K562 (cell line): ENCODE measurements around the gene RAMAC. TPM values are rescaled to one million over a fixed set of nuclear protein-coding genes. Genes with fewer than 3 reads are reported as not detected.

Experiments used
- BCLAF1 ChIP-seq, 2 experiments: fragments of 450-650 bp in 1 of 2; IDR thresholded peaks; 2 replicates each; pipeline ENCODE4 v1.6.1; 2011 to 2017; ENCODE audit warnings: low read depth in 2 of 2, antibody characterized with exemption in 1 of 2, borderline replicate concordance in 1 of 2, low read length in 1 of 2, mild to moderate bottlenecking in 1 of 2, mixed read lengths in 1 of 2; ENCODE audit not compliant: control insufficient read depth in 1 of 2
- CXXC5 ChIP-seq: fragments of 250-450 bp; sonication (Bioruptor Pico); IDR thresholded peaks from 2 replicates; pipeline ENCODE4 v1.8.0; 2022; ENCODE audit warnings: inconsistent platforms, mild to moderate bottlenecking, moderate library complexity
- ELK1 ChIP-seq: sonication (generic); formaldehyde crosslinking; IDR thresholded peaks from 2 replicates; pipeline ENCODE4 v1.8.1; 2022; ENCODE audit warnings: missing genetic modification reagents
- EP400 ChIP-seq: fragments of 450-650 bp; IDR thresholded peaks from 2 replicates; pipeline ENCODE4 v1.6.1; 2017; ENCODE audit warnings: antibody characterized with exemption, mild to moderate bottlenecking, moderate library complexity
- ERF ChIP-seq: fragments of 450-650 bp; formaldehyde crosslinking; IDR thresholded peaks from 2 replicates; pipeline ENCODE4 v1.4.0; 2020; ENCODE audit warnings: mild to moderate bottlenecking, mixed read lengths
- ETV1 ChIP-seq: fragments of 450-650 bp; conservative IDR thresholded peaks from 2 replicates; pipeline ENCODE4 v1.6.1; 2016; ENCODE audit warnings: missing genetic modification characterization, control low read depth, low read depth, missing compliant biosample characterization
- L3MBTL2 ChIP-seq: fragments of 450-650 bp; IDR thresholded peaks from 2 replicates; pipeline ENCODE4 v1.6.1; 2016; ENCODE audit warnings: mild to moderate bottlenecking, moderate library complexity
- NFE2L1 ChIP-seq: fragments of 450-650 bp; IDR thresholded peaks from 2 replicates; pipeline ENCODE4 v1.6.1; 2016; ENCODE audit warnings: missing genetic modification characterization, low read depth, mild to moderate bottlenecking, missing compliant biosample characterization, moderate library complexity, borderline replicate concordance
- ZBTB26 ChIP-seq: fragments of 450-650 bp; formaldehyde crosslinking; IDR thresholded peaks from 2 replicates; pipeline ENCODE4 v1.4.0; 2022; ENCODE audit warnings: missing genetic modification characterization
- ZFPM2 ChIP-seq: fragments of 250-450 bp; sonication (Bioruptor Pico); IDR thresholded peaks from 2 replicates; pipeline ENCODE4 v1.5.1; 2022; ENCODE audit warnings: mild to moderate bottlenecking
- ZNF445 ChIP-seq: fragments of 250-450 bp; sonication (Bioruptor Pico); IDR thresholded peaks from 2 replicates; pipeline ENCODE4 v1.4.0; 2020; ENCODE audit warnings: low read depth, mild to moderate bottlenecking, moderate library complexity
- ZNF707 ChIP-seq: fragments of 250-450 bp; sonication (Bioruptor Pico); conservative IDR thresholded peaks from 2 replicates; pipeline ENCODE4 v1.8.0; 2022; ENCODE audit warnings: inconsistent platforms, mild to moderate bottlenecking, moderate library complexity
- polyA plus RNA-seq, 8 experiments: library from polyadenylated mRNA; depleted of rRNA in 4 of 8; stranded (reverse) in 5 of 8; unstranded in 3 of 8; fragments of >200 nt; fragmentation: Nextera tagmentation in 2 of 8; fragmentation: Illumina TruSeq in 1 of 8; extraction: Ambion mirVana in 2 of 8; extraction: Trizol in 1 of 8; gene quantifications; 2 replicates each; pipeline versions ENCODE4 v1.2.1 to v1.2.3, GENCODE V29; 2011 to 2014; ENCODE audit warnings: inconsistent platforms in 1 of 8, missing spikeins in 1 of 8
- total RNA-seq, 7 experiments: library from RNA; depleted of rRNA in 6 of 7; stranded (reverse); fragments of >200 nt in 6 of 7; fragmentation: Illumina TruSeq in 2 of 7; extraction: Trizol in 2 of 7; gene quantifications; 2 replicates each; pipeline versions ENCODE4 v1.2.1 to v1.2.3, GENCODE V29; 2011 to 2021; ENCODE audit warnings: low replicate concordance in 1 of 7
- TF ChIP-seq, protein P1 (sequence below): sonication (generic); formaldehyde crosslinking; IDR thresholded peaks from 2 replicates; pipeline ENCODE4 v1.8.0; 2022; ENCODE audit warnings: mild to moderate bottlenecking, low read depth, missing genetic modification reagents
- TF ChIP-seq, protein P2 (sequence below): fragments of 250-450 bp; sonication (Bioruptor Pico); IDR thresholded peaks from 2 replicates; pipeline ENCODE4 v1.5.1; 2021; ENCODE audit warnings: mild to moderate bottlenecking
- TF ChIP-seq, protein P3 (sequence below): fragments of 450-650 bp; formaldehyde crosslinking; IDR thresholded peaks from 2 replicates; pipeline ENCODE4 v1.4.0; 2020; ENCODE audit warnings: mild to moderate bottlenecking, moderate library complexity

Gene RAMAC
- total and polyA plus RNA-seq, 9 of the 15 experiments (the other 6 are each of a cell fraction or from before 2014, with no cell fraction given), result 26.9 to 108 (median 38.4) TPM

DNA sequence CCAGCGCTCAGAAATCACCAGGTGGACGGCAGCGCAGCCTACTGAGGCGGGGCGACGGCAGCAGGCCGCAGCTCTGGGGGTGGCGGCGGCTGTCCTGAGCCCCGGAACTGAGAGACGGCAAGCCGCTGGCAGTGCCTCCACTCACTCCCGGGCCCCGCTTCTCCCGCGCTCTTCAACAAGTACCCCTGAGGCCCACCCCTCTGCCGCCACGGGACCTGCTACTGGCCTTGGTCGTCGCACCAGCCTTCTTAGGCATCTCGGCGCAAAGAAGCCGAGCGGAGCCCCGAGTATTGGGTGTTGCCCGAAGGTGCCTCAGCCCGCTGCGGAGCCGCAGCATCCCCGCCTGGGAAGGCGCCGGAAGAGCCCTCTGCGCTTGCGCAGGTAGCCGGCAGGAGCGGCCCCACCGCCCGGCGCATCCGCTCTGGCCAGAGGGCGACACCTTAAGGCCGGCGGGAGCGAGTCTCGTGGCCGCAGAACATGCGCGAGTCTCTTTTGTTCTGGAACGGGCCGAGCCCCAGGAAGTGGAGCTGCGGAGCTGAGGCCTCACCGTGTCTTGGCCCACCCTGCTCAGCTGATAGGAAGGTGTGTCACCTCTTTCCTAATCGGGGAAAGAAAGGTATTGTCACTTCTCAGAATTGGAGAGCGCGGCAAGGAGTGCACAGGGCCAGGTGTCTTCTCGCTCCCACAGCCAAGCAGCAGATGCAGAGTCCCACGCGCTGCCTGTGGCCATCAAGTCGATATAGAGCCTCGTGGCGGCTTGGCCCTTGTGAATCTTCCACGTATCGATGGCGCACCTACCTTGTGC, 25.5 kb downstream of the RAMAC start, which contains the start of gene C15orf40 (continued):
- TF ChIP-seq ZNF445 (no peak), ERF (no peak), ETV1 (peak; percentile 87), ZBTB26 (CRISPR knock-in tag) (no peak), ZNF707 (CRISPR knock-in tag) (no peak), NFE2L1 (tag) (no peak), L3MBTL2 (peak; percentile 92), CXXC5 (CRISPR knock-in tag) (peak; percentile 90), BCLAF1 (IDR thresholded peaks at IDR 0.05; ENCODE audit: borderline replicate concordance in 1 of 2, control insufficient read depth in 1 of 2, low read depth in 2 of 2, low read length in 1 of 2) (0 out of 4 replicates have a peak, but pooled peaks of 1 of the 2 experiments have one; percentile 45), ELK1 (CRISPR knock-in tag) (no peak), EP400 (peak; percentile 96), ZFPM2 (CRISPR knock-in tag) (no peak)
- TF ChIP-seq, protein P1, sequence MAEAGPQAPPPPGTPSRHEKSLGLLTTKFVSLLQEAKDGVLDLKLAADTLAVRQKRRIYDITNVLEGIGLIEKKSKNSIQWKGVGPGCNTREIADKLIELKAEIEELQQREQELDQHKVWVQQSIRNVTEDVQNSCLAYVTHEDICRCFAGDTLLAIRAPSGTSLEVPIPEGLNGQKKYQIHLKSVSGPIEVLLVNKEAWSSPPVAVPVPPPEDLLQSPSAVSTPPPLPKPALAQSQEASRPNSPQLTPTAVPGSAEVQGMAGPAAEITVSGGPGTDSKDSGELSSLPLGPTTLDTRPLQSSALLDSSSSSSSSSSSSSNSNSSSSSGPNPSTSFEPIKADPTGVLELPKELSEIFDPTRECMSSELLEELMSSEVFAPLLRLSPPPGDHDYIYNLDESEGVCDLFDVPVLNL (CRISPR knock-in tag), result no peak
- TF ChIP-seq, protein P2, sequence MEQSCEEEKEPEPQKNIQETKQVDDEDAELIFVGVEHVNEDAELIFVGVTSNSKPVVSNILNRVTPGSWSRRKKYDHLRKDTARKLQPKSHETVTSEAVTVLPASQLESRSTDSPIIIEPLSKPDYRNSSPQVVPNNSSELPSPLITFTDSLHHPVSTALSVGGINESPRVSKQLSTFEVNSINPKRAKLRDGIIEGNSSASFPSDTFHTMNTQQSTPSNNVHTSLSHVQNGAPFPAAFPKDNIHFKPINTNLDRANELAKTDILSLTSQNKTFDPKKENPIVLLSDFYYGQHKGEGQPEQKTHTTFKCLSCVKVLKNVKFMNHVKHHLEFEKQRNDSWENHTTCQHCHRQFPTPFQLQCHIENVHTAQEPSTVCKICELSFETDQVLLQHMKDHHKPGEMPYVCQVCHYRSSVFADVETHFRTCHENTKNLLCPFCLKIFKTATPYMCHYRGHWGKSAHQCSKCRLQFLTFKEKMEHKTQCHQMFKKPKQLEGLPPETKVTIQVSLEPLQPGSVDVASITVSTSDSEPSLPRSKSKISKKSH (CRISPR knock-in tag), result no peak
- TF ChIP-seq, protein P3, sequence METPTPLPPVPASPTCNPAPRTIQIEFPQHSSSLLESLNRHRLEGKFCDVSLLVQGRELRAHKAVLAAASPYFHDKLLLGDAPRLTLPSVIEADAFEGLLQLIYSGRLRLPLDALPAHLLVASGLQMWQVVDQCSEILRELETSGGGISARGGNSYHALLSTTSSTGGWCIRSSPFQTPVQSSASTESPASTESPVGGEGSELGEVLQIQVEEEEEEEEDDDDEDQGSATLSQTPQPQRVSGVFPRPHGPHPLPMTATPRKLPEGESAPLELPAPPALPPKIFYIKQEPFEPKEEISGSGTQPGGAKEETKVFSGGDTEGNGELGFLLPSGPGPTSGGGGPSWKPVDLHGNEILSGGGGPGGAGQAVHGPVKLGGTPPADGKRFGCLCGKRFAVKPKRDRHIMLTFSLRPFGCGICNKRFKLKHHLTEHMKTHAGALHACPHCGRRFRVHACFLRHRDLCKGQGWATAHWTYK, result no peak
